GM13977 (cell line): Measurements from ENCODE around the gene LRRC43.

Experiments
- DNase-seq: peaks from one replicate; pipeline ENCODE4 v3.0.0; 2012; ENCODE audit warnings: low spot score
- in situ Hi-C: fragments of 300-500 bp; cut with MboI; formaldehyde crosslinking; loops from one replicate; pipeline ENCODE4 v1.12.0; 2022; ENCODE audit warnings: low sequenced_read_pairs, low pct_unique_long_range_greater_than_20kb, mixed read lengths, inconsistent platforms; ENCODE audit not compliant: unreplicated experiment
- TF ChIP-seq, protein P1 (sequence below): IDR thresholded peaks from 2 replicates; pipeline ENCODE4 v1.5.1; 2012; ENCODE audit warnings: mild to moderate bottlenecking, control low read depth; ENCODE audit not compliant: insufficient read depth; ENCODE audit errors: extremely low read depth, missing control alignments

Gene LRRC43

DNA sequence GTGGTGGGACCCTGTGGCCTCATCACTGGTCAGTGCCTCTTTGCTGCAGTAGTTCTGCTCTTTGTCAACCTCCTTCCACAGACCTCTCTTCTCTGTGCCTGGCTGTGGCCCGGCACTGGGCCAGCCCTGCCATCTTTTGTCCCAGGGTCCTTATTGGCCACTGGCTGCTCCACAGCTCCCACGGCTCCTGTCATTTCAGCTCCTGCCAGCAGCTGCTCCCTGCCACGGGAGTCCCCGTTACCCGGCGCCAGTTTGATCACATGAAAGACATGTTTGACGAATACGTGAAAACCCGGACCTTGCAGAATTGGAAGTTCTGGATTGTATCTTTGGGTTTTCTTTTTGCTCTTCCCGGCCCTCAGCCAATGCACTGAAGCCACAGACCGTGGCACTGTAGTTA, 44.3 kb upstream of the LRRC43 start:
- in situ Hi-C loops: no loop called here
- TF ChIP-seq, protein P1, sequence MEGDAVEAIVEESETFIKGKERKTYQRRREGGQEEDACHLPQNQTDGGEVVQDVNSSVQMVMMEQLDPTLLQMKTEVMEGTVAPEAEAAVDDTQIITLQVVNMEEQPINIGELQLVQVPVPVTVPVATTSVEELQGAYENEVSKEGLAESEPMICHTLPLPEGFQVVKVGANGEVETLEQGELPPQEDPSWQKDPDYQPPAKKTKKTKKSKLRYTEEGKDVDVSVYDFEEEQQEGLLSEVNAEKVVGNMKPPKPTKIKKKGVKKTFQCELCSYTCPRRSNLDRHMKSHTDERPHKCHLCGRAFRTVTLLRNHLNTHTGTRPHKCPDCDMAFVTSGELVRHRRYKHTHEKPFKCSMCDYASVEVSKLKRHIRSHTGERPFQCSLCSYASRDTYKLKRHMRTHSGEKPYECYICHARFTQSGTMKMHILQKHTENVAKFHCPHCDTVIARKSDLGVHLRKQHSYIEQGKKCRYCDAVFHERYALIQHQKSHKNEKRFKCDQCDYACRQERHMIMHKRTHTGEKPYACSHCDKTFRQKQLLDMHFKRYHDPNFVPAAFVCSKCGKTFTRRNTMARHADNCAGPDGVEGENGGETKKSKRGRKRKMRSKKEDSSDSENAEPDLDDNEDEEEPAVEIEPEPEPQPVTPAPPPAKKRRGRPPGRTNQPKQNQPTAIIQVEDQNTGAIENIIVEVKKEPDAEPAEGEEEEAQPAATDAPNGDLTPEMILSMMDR: no peak
- no peak for DNase-seq

DNA sequence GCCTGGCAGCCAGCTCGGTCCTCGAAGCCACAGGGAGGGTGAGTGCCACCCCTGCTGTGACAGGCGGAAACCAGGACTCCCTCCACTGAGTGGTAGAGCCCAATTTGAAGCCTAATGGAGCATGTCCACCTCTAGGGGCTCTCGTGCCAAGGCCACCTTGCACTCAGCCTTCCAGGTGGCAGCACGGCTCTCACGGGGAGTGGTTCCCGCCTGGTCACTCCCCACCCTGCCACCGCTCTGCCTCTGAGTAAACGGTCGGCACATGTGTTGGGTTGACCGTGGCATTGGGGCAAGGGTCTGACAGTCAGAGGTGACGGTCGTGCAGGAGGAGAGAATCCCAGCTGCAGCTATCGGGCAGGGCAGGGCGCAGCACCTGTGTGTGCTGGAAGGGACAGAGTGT, 43.7 kb upstream of the LRRC43 start:
- TF ChIP-seq, protein P1: no peak
- no peak for DNase-seq
- in situ Hi-C loops: no loop called here

DNA sequence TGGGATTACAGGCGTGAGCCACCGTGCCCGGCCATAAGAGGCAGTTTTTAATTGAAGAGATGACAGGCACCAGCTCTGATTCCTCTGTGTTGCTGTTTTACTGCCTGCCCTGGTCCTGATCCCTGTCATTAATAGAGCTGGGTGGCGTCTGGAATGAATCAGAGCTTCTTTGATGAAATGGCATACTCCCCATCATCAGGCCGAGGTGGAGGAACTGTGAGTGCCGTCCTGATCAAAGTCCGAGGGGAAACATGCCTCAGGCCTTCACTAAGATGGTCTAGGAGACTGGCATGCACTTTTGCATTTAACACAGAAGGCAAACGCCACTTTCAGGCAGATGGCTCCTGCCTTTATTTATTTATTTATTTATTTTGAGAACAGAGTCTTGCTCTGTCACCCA, 43.0 kb upstream of the LRRC43 start:
- no peak for DNase-seq
- in situ Hi-C loops: no loop called here
- TF ChIP-seq, protein P1: no peak

DNA sequence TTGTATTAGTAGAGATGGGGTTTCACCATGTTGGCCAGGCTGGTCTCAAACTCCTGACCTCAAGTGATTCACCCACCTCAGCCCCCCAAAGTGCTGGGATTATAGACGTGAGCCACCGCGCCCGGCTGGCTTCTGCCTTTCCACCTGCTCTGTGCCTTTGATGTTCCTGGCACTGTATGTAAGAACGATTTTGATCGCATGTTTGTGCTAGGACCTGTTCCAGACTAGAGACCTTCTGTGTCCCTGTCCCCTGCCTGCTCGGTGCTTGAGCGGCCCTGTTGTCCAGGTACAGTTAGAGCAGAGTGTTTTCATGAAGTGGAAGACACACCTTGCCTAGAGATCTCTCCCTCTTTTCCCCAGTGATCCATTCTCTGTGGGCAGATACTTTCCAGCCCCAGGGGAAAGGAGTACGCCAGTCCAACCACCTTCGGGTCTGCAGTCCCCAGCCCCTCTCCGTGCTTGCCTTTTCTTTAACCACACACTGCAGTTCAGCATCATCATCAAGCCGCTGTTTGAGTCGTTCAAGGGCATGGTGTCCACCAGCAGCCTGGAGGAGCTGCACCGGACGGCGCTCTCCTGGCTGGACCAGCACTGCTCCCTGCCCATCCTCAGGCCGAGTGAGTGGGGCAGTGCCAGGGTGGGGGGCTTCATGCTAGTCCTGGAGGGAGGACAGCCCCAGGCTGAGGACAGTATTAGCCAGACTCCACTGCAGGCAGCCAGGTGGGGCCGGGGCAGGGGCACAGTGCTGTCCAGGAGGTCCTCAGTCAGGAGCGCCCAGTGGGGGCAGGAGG, 42.3 kb upstream of the LRRC43 start:
- no peak for DNase-seq
- TF ChIP-seq, protein P1: no peak
- in situ Hi-C loops: no loop called here

DNA sequence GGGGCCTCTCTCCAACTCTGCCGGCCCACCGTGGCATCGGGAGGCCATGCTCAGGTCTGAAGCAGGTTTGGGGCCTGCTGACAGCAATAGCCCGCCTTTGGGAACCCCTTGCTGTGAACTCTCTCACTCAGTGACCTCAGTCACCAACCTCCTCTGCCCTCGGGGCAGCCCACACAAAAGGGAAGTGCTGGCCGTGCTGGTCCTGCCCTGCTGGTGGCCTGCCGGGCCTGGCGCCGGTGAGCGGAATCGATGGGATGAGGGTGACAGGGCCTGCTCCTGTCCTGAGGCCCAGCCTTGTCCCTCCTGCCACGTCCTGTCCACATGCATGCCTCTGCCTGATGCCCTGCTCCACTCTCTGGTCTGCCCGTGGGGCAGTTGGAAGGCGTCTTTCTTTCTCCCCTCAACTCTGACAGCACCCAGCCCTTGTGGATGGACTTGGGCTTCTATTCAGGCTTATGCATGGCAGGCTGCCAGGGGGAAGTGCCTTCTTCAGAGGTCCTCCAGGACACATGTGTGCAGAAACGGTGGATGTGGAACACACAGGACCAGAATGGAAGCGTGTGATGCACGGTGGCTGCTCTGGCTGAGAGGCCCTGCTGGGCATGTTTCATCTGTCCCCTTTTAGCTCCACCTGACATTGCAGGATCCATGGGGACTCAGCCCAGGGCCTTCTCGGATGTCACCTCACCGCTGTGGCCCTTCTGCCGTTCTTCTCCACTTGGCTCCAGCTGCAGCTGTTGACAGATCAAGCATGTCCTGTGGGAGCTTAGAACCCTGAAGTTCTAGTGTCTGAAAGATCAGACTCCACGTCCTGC, 40.8 kb upstream of the LRRC43 start:
- TF ChIP-seq, protein P1: no peak
- in situ Hi-C loops: no loop called here
- no peak for DNase-seq

DNA sequence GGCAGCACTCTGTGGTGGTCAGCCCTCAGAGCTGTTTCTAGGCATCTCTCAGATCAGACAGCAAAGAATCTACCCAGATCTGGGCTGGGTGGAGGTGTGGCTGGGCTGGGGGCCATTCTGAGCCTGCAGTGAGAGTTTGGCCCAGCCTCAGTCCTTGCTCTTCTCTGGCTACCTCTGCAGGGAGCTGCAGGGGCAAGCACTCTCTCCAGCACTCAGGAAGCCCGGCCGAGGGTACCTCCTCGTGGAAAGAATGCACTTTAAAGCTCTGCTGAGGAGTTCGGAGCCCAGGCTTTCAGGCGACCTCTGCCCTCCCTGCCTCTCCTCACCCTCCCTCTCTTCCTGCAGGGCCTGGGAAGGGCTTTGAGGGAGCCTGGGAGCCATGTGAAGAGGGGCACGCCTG, 40.1 kb upstream of the LRRC43 start:
- TF ChIP-seq, protein P1: no peak
- in situ Hi-C loops: no loop called here
- no peak for DNase-seq
